ENCODE results near the gene LDHA.

DNA sequence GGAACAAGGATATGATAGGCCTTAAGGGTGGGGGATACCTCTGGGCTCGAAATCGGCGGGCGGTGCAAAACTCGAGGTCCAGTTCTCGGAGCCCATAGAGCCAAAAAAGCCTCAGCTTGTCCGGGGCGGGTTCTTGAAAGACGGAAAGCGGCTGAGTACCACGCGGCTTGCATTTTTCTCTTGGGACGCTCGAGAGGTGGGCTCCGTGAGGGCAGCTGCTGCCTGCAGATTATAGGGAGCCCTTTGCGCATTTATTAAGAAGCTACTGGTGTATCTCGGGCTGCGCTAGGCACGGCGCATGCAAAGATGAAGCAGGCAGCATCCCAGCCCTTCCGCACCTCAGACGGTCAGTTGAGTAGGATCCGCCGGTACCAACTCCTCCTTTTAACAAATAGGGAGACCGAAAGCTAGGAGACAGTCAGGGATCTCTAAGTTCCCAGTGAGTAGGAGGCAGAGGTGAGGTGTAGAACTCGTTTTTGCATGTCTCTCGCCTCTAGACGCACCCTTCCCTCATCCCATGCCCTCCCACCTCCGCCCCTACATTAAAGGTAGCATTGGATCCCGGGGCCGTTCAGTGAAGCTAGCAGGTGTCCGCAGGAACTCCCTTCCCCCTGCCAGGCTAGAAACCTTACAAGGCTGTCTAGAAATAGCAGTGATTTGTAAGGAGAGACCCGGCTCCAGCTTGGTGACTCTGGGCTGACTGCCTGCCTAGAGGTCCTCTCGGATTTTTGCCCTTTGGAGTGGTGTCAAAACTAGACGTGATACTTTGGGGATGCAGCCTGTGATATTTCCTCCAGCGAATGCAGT lies 768 bp downstream of the LDHA start:
- TF ChIP-seq, protein P1, sequence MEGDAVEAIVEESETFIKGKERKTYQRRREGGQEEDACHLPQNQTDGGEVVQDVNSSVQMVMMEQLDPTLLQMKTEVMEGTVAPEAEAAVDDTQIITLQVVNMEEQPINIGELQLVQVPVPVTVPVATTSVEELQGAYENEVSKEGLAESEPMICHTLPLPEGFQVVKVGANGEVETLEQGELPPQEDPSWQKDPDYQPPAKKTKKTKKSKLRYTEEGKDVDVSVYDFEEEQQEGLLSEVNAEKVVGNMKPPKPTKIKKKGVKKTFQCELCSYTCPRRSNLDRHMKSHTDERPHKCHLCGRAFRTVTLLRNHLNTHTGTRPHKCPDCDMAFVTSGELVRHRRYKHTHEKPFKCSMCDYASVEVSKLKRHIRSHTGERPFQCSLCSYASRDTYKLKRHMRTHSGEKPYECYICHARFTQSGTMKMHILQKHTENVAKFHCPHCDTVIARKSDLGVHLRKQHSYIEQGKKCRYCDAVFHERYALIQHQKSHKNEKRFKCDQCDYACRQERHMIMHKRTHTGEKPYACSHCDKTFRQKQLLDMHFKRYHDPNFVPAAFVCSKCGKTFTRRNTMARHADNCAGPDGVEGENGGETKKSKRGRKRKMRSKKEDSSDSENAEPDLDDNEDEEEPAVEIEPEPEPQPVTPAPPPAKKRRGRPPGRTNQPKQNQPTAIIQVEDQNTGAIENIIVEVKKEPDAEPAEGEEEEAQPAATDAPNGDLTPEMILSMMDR (IDR thresholded peaks at IDR 0.05) = no peak
- no peak for TF ChIP-seq POLR2A (IDR thresholded peaks at IDR 0.05)

All from body of pancreas (tissue), 4 donors.